GM19043 (cell line): Measurements from ENCODE around the gene DNMBP.
"Not testable (repeated sequence)": the region's sequence is repeated elsewhere in the genome, so short reads cannot be mapped to it uniquely, and the experiment has no call there.

ENCODE experiments used
- ATAC-seq: cut with Tn5 transposase; IDR thresholded peaks from one replicate; pipeline ENCODE4 v1.9.1; 2021; ENCODE audit warnings: low read depth; ENCODE audit not compliant: unreplicated experiment

The DNMBP gene

DNA sequence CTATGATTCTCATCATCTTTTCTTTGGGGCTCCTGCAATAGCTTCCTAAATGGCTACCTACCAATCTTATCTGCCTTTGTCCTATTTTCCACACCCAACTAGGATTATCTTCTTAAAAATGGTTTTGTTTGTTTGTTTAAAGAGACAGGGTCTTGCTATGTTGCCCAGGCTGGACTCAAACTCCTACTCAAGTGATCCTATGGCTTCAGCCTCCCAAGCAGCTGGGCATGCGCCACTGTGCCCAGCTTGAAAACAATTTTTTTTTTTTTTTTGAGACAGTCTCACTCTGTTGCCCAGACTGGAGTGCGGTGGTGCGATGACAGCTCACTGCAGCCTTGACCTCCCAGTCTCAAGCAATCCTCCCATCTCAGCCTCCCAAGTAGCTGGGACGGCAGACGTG is 14.9 kb downstream of the DNMBP start:
- ATAC-seq: no peak

- peak; percentile 89 for ATAC-seq
Observed at GRCh38 chr10:99993701-99994689, 15.8 kb downstream of the DNMBP start.

DNA sequence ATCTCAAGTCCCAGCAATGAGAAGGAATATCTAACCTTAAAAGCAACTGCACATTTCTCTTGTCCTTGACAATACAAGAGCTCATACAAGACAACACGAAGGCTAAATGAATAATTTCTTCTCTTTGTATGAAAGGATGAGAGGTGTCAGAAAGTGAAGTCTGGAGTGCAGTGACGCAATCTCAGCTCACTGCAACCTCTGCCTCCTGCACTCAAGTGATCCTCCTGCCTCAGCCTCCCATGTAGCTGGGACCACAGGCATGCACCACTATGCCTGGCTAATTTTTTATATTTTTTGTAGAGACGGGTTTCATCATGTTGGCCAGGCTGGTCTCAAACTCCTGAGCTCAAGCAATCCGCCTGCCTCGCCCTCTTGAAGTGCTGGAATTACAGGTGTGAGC is 24.1 kb downstream of the DNMBP start:
- not testable (repeated sequence) for ATAC-seq

- ATAC-seq: no peak
Observed at GRCh38 chr10:99984211-99985034, 25.3 kb downstream of the DNMBP start.

- no peak for ATAC-seq
Observed at GRCh38 chr10:99983280-99983988, 26.3 kb downstream of the DNMBP start.

DNA sequence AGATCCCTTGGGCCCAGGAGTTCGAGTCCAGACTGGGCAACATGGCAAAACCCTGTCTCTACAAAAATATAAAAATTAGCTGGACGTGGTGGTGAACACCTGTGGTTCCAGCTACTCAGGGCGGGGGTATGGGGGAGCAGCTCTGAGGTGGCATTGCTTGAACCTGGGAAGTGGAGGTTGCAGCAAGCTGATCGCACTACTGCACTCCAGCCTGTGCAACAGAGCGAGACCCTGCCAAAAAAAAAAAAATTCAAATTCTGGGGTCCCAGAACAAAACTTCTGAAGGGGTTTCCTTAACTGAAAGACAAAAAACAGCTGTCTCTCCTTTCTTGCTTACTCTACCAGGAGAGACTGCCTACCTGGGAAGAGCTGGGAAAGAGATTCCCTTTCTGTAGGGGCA is 27.0 kb downstream of the DNMBP start:
- no peak for ATAC-seq

GRCh38 chr10:99981581-99982199 is 28.1 kb downstream of the DNMBP start:
- no peak for ATAC-seq

DNA sequence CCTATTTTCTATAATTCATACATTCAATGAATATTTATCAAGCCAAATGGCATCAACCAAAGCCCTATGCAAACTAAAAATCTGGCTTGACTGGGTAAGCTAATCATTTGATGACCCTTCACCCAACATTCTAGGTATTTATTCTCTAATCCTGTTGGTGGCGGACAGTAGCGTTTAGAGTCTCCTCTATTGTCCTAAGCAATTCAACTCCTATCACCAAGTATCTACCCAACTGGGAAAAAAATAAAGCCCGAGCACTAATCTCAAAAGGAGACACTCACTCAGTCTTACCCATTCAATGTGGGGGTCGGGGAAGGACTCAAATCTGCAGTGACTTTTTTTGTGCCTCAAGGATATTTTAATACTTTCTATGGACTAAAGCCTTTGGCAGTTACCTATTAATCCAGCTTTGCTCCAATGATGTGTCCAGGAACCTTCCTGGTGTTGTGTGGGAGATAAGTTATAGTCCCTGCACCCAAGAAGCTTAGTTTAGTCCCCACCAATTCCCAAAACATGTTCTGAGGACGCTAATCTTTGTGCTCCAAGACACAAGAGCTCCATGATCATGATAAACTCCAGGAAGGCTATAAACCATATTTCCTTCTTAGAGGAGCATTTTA is 30.6 kb downstream of the DNMBP start:
- ATAC-seq: no peak

- no peak for ATAC-seq
Observed at GRCh38 chr10:99977916-99978315, 31.8 kb downstream of the DNMBP start.

DNA sequence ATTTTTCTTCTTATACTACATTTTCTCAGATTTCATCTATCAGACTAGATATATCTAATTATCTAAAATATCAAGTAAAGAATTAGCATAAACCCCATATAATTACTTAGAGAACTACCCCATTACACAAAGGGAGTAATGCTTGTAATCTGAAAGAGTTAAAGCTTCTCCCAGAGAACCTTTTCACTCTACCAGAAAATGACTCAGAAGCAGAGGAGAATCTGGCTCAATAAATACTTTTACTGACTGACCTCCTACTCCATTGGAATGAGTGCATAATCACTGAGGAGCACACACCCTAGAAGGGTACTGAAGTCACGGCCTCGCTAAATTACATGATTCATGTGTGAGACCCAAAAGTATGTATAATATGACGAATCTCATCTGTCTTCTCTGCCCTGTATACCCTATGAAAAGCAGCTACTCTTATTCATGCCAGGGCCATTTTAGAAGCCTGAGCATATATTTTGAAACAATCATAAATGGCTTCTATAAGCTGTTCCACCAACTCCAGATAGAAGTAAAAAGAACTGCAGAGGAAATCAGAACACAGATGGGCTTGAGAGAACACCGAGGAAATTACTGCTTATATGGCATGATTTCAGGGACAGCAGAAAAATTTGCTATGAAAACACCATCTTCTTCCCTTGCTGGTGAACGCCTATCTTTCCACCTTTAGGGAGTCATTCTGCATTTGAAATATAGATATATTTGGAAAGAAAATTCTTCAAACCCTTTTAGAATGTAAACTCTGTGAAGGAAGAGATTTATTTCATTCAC is 32.7 kb downstream of the DNMBP start:
- no peak for ATAC-seq

DNA sequence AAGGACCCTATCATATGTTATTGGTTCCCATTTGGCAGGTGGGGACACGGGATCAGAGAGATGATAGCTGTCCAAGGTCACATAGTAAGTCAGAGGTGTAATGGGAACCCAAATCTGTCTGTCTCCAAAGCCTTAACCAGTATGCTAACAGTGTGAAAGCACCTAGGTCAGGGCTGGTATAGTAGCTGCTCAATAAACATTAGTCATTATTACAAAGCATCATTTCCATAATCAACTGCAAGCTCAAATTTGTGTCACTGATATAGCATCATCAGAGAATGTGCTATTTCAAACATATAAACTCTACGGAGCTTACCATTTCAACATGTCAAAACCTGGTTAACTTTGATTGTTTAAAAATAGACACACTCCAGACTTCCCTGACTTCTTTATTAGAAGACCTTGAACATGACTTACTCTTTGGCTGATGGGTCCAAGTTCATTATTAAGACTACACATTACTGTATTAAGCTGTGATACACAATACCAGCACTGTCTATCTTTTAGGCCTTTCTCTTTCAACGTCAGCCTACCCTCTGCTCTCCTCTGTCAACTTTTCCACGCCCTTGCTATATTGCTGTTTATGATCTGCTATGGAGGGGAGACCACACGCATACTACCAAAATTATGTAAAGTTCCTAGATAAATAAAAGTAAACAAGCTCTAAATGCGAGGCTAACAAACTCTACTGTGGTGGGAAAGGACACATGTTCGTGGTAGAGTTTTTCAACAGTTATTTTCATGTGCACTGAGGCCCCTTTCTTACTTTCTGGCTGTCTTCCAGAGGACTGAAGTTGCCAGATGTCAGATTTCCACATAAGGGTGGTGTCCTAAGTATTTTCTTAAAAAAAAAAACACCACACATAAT is 33.6 kb downstream of the DNMBP start:
- ATAC-seq: no peak

- ATAC-seq: no peak
Observed at GRCh38 chr10:99975106-99975829, 34.5 kb downstream of the DNMBP start.

DNA sequence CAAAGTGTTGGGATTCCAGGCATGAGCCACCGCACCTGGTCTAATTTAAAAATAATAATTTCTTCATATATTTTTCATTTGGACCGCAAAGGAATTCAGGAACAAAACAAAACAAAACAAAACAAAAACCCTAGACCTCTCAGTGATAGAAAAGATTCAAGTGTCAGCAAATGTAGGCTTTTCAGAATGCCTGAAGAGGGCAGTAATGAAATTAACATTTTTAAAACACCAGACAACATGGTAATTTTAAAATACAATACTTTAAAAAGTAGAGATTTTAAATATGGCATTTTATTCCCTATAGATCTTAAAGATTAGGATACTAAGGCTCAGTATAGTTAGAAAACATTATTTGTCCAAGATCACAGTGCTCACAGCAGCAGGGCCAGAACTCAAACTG is 36.6 kb downstream of the DNMBP start:
- ATAC-seq: no peak

- no peak for ATAC-seq
Observed at GRCh38 chr10:99967961-99968360, 41.8 kb downstream of the DNMBP start.

DNA sequence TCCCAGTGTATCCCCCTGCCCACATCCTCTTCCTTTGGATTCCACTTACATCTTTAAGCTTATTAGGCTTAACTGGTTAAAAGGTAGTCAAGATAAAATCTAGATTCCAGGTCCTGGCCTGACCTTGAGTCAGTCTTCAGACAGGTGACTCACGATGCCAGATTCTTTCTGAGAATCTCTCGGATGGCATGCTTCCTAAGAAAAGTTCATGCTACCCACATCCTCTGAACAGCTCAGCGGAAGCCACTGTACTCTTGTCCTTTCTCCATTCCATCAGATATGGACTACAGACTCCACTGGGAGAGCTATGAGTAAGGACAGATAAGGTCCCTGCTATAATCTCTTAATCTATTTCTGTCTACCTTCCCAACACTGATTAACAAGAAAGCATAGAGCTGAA is 43.4 kb downstream of the DNMBP start:
- ATAC-seq: no peak

- ATAC-seq: no peak
Observed at GRCh38 chr10:99965700-99966099, 44.0 kb downstream of the DNMBP start.

DNA sequence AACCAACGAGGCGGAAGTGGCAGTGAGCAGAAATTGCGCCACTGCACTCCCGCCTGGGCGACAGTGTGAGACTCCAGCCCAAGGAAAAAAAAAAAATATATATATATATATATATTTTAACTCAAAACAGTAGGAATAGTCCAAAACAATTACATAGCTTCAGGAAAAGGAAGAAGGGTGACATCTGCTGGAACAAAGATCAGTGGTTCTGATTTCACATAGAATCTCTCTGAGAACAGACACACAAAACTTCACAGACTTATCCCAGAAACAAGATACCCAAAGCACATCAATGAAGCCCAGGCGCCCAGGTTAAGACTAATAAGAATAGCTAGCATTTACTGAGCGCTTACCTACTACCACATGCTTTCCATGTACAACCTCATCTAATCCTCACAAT is 45.0 kb downstream of the DNMBP start:
- no peak for ATAC-seq
